Sigmoid colon (tissue), 4 donors: ENCODE measurements around the gene FBXL16.

ENCODE experiments used
- CTCF ChIP-seq, 4 experiments: fragments of 450-650 bp in 3 of 4; fragments of 200-600 bp in 1 of 4; IDR thresholded peaks; one replicate each; pipeline ENCODE4 v1.5.1; 2016 to 2019; ENCODE audit warnings: antibody characterized with exemption in 4 of 4, mild to moderate bottlenecking in 3 of 4, moderate library complexity in 2 of 4
- EP300 ChIP-seq, 4 donors: sonication (generic); formaldehyde crosslinking; IDR thresholded peaks; one replicate each; pipeline ENCODE4 v1.6.1; 2017; ENCODE audit warnings: antibody characterized with exemption in 4 of 4
- POLR2A ChIP-seq, 2 donors: fragments of 450-650 bp; IDR thresholded peaks; one replicate each; pipeline ENCODE4 v1.6.1; 2016; ENCODE audit warnings: antibody characterized with exemption in 2 of 2, mild to moderate bottlenecking in 2 of 2, moderate library complexity in 2 of 2
- POLR2AphosphoS5 ChIP-seq, 4 donors: sonication (generic); formaldehyde crosslinking; IDR thresholded peaks; one replicate each; pipeline ENCODE4 v1.6.1; 2017; ENCODE audit warnings: antibody characterized with exemption in 4 of 4

GRCh38 chr16:682493-683395, 22.9 kb downstream of the FBXL16 start:
- TF ChIP-seq CTCF (IDR thresholded peaks at IDR 0.05) (peak in 1 of 4 experiments; percentile 5), POLR2AphosphoS5 (IDR thresholded peaks at IDR 0.05) (no peak), POLR2A (IDR thresholded peaks at IDR 0.05) (no peak), EP300 (IDR thresholded peaks at IDR 0.05) (no peak)
